A673 (cell line): ENCODE data around the gene C2orf68. TPM values are rescaled to one million over a fixed set of nuclear protein-coding genes. Genes with fewer than 3 reads are reported as not detected.

Experiments used
- BruUV-seq: library from RNA; stranded (reverse); fragments of 400-500 nt; replicated peaks from 2 replicates; lab custom pipeline; 2021; lab: Mats Ljungman, UMichigan
- CTCF ChIA-PET: fragments of 300-600 bp; sonication (Branson Sonifier 250); formaldehyde crosslinking; loops from one replicate; lab custom pipeline; 2022; ENCODE audit warnings: antibody characterized with exemption; lab: Charles Lee
- POLR2A ChIA-PET: fragments of 300-600 bp; sonication (Branson Sonifier 250); formaldehyde crosslinking; loops from one replicate; lab custom pipeline; 2022; ENCODE audit warnings: antibody characterized with exemption; ENCODE audit not compliant: low non-redundant PET; lab: Charles Lee
- DNase-seq: peaks from one replicate; pipeline ENCODE4 v3.0.0-alpha.2; 2015; ENCODE audit warnings: low spot score
- H3K27ac ChIP-seq: fragments of 200-600 bp; sonication (generic); 2 replicates; pipeline ENCODE4 v1.5.1; 2016; ENCODE audit warnings: mixed run types, low read depth, mild to moderate bottlenecking, mixed read lengths, antibody characterized with exemption, low read length; ENCODE audit not compliant: poor library complexity, severe bottlenecking
- H3K27me3 ChIP-seq: fragments of 200-600 bp; sonication (generic); replicated peaks from 2 replicates; pipeline ENCODE4 v1.6.1; 2017; ENCODE audit warnings: mixed run types, low read depth, mild to moderate bottlenecking, mixed read lengths, antibody characterized with exemption, low read length; ENCODE audit not compliant: insufficient read depth, poor library complexity
- H3K36me3 ChIP-seq: fragments of 200-600 bp; sonication (generic); 2 replicates; pipeline ENCODE4 v1.6.1; 2016; ENCODE audit warnings: mixed run types, mild to moderate bottlenecking, mixed read lengths, antibody characterized with exemption, low read length; ENCODE audit not compliant: insufficient read depth, poor library complexity, severe bottlenecking
- H3K4me1 ChIP-seq: fragments of 200-600 bp; sonication (generic); 2 replicates; pipeline ENCODE4 v1.6.1; 2017; ENCODE audit warnings: mixed run types, mild to moderate bottlenecking, mixed read lengths, antibody characterized with exemption, low read length; ENCODE audit not compliant: insufficient read depth, poor library complexity, severe bottlenecking
- H3K4me3 ChIP-seq: fragments of 200-600 bp; sonication (generic); 2 replicates; pipeline ENCODE4 v1.5.1; 2016; ENCODE audit warnings: low read depth, mixed run types, mild to moderate bottlenecking, mixed read lengths, low read length; ENCODE audit not compliant: poor library complexity, severe bottlenecking
- H3K9me3 ChIP-seq: fragments of 200-600 bp; sonication (generic); 2 replicates; pipeline ENCODE4 v1.6.1; 2016; ENCODE audit warnings: mixed run types, low read depth, mild to moderate bottlenecking, mixed read lengths, antibody characterized with exemption, low read length; ENCODE audit not compliant: poor library complexity, severe bottlenecking
- EZH2 ChIP-seq: fragments of 200-600 bp; sonication (generic); IDR thresholded peaks from 2 replicates; pipeline ENCODE4 v1.6.1; 2017; ENCODE audit warnings: borderline replicate concordance, low read depth, mild to moderate bottlenecking, mixed read lengths, antibody characterized with exemption, low read length; ENCODE audit not compliant: poor library complexity, severe bottlenecking
- intact Hi-C: fragments of 100-400 bp; cut with micrococcal nuclease; formaldehyde crosslinking; loops from one replicate; pipeline ENCODE4 v1.10.0; 2022; ENCODE audit not compliant: unreplicated experiment
- total RNA-seq: library from RNA; stranded (reverse); gene quantifications from 2 replicates; pipeline ENCODE4 v1.2.3, GENCODE V29; 2021
- TF ChIP-seq, protein P1 (sequence below): fragments of 300-800, 200-600 bp; sonication (generic); conservative IDR thresholded peaks from 2 replicates; pipeline ENCODE4 v1.5.1; 2017; ENCODE audit warnings: low read depth, mild to moderate bottlenecking, antibody characterized with exemption, low read length, moderate library complexity, mixed read lengths

Gene C2orf68
- total RNA-seq, 1 experiment from 2014 or later, result 46.4 TPM

DNA sequence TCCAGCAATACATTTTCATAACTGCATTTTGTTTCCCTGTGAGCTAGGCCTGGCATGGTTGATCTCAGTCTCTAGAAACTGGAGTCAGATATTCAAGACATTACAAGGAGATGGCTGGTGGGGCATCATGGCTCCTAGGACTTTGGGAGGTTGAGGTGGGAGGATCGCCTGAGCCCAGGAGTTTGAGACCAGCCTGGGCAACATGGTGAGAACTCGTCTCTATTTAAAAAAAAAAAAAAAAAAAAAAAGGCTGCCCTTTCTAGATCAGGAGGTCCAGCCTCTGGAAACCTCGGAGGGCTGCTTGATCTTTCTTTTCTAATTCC is 34.8 kb downstream of the C2orf68 start:
- no peaks in the 10 kb centered on the region for H3K9me3 ChIP-seq
- POLR2A ChIA-PET, result no interaction called here
- intact Hi-C loops, result no loop called here
- H3K27ac ChIP-seq, result no peak overlapping the region
- no TSS peak for BruUV-seq
- H3K4me3 ChIP-seq, result no peak overlapping the region
- no peak for DNase-seq
- no peaks in the 10 kb centered on the region for H3K36me3 ChIP-seq
- H3K4me1 ChIP-seq, result no peaks in the 10 kb centered on the region
- no peak for TF ChIP-seq EZH2
- TF ChIP-seq, protein P1, sequence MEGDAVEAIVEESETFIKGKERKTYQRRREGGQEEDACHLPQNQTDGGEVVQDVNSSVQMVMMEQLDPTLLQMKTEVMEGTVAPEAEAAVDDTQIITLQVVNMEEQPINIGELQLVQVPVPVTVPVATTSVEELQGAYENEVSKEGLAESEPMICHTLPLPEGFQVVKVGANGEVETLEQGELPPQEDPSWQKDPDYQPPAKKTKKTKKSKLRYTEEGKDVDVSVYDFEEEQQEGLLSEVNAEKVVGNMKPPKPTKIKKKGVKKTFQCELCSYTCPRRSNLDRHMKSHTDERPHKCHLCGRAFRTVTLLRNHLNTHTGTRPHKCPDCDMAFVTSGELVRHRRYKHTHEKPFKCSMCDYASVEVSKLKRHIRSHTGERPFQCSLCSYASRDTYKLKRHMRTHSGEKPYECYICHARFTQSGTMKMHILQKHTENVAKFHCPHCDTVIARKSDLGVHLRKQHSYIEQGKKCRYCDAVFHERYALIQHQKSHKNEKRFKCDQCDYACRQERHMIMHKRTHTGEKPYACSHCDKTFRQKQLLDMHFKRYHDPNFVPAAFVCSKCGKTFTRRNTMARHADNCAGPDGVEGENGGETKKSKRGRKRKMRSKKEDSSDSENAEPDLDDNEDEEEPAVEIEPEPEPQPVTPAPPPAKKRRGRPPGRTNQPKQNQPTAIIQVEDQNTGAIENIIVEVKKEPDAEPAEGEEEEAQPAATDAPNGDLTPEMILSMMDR, result no peak
- no peaks in the 10 kb centered on the region for H3K27me3 ChIP-seq
- CTCF ChIA-PET, result no interaction called here

DNA sequence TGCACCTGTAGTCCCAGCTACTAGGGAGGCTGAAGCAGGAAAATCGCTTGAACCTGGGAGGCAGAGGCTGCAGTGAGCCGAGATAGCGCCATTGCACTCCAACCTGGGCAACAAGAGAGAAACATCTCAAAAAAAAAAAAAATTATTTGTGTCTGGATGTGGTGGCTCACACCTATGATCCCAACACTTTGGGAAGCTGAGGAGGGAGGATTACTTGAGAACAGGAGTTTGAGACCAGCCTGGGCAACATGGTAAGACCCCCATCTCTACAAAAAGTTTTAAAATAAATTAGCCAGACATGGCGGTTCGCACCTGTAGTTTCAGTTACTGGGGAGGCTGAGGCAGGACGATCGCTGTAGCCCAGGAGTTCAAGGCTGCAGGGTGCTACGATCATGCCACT is 36.1 kb downstream of the C2orf68 start:
- Histone ChIP-seq H3K4me3 (no peak overlapping the region), H3K9me3 (no peaks in the 10 kb centered on the region), H3K27ac (no peak overlapping the region), H3K36me3 (no peaks in the 10 kb centered on the region), H3K4me1 (no peaks in the 10 kb centered on the region), H3K27me3 (peaks cover 3% of the 10 kb centered on the region)
- POLR2A ChIA-PET, result interaction anchor here (0.6 kb wide), 1 partner anchor 12 kb away, joined by 5 read pairs; no protein-coding TSS in a partner anchor
- intact Hi-C loops, result no loop called here
- no TSS peak for BruUV-seq
- no peak for DNase-seq
- no peak for TF ChIP-seq EZH2
- TF ChIP-seq, protein P1, result no peak
- CTCF ChIA-PET, result no interaction called here

DNA sequence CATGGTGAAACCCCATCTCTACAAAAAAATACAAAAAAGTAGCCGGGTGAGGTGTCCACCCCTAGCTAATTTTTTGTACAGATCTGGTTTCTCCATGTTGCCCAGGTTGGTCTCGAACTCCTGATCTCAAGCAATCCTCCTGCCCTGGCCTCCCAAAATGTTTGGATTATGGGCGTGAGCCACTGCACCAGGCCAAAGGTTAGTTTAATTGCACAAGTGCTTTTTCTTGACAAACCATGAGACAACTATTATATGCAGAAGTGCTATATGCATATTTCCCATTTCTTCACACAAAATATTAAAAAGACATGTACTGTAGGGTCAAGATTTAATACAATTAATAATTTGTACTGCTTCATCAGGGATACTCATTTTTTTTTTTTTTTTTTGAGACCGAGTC is 45.6 kb downstream of the C2orf68 start:
- ChIA-PET POLR2A (no interaction called here), CTCF (no interaction called here)
- BruUV-seq, result no TSS peak
- TF ChIP-seq EZH2, result no peak
- TF ChIP-seq, protein P1, result no peak
- Histone ChIP-seq H3K4me3 (no peak overlapping the region), H3K9me3 (no peaks in the 10 kb centered on the region), H3K4me1 (peaks cover 7% of the 10 kb centered on the region), H3K27ac (no peak overlapping the region), H3K27me3 (no peaks in the 10 kb centered on the region), H3K36me3 (no peaks in the 10 kb centered on the region)
- intact Hi-C loops, result no loop called here
- DNase-seq, result no peak
